PFSK-1 (cell line): ENCODE results near the gene TJAP1.

ENCODE experiments used
- FOXP2 ChIP-seq: optimal IDR thresholded peaks from 2 replicates; pipeline ENCODE3; 2011; ENCODE audit warnings: borderline replicate concordance, control low read depth, inconsistent platforms; ENCODE audit not compliant: insufficient read depth; ENCODE audit errors: extremely low read length, extremely low read depth
- POLR2AphosphoS5 ChIP-seq: IDR thresholded peaks from 2 replicates; pipeline ENCODE4 v1.6.1; 2012; ENCODE audit warnings: low read depth, mild to moderate bottlenecking, control low read depth, low read length, moderate library complexity
- SIN3A ChIP-seq: IDR thresholded peaks from 2 replicates; pipeline ENCODE4 v1.6.1; 2012; ENCODE audit warnings: mild to moderate bottlenecking, low read length, moderate library complexity, borderline replicate concordance; ENCODE audit not compliant: insufficient read depth
- TAF1 ChIP-seq: IDR thresholded peaks from 2 replicates; pipeline ENCODE4 v1.6.1; 2012; ENCODE audit warnings: low read length, control low read depth, borderline replicate concordance; ENCODE audit not compliant: insufficient read depth
- TF ChIP-seq, protein P1 (sequence below), 2 experiments: IDR thresholded peaks; 2 replicates each; pipeline versions ENCODE4 v1.6.1 to v1.8.0; 2011 to 2012; ENCODE audit warnings: low read depth in 2 of 2, low read length in 2 of 2, control low read depth in 1 of 2, inconsistent platforms in 1 of 2, mild to moderate bottlenecking in 1 of 2, moderate library complexity in 1 of 2; ENCODE audit not compliant: insufficient read depth in 1 of 2

TJAP1 gene

DNA sequence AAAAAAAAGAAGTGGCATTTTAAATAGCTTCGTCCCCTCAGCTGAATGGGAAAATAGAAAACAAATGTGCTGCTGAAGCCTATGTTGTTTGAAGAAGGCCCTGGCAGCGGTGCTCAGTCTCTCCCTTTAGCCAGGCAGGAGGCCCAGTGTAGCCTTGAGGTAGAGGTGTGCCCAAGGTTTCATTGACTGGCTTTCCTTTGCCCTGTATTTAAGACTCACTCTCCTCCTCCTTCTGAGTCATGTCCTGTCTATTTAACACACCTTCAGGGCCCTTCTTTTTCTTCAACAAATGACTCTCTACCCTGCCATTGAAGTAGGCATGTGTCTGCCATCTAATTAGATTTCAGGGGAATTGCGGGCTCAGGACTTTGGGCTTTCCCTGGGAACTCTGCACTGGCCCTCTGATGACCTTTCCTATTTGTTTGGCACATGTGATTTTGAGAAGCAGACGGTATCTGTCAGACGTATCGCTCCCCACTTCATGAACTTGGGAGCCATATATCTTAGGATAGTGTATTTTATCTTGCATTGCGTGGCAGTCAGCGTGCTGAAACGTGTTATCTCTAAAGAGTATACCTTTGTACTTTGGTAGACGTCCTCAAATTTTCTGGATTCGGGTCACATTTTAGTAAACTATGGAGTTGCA, 4.3 kb downstream of the TJAP1 start:
- no peak for TF ChIP-seq TAF1
- no peak for TF ChIP-seq FOXP2
- no peak for TF ChIP-seq POLR2AphosphoS5
- TF ChIP-seq SIN3A = no peak
- TF ChIP-seq, protein P1, sequence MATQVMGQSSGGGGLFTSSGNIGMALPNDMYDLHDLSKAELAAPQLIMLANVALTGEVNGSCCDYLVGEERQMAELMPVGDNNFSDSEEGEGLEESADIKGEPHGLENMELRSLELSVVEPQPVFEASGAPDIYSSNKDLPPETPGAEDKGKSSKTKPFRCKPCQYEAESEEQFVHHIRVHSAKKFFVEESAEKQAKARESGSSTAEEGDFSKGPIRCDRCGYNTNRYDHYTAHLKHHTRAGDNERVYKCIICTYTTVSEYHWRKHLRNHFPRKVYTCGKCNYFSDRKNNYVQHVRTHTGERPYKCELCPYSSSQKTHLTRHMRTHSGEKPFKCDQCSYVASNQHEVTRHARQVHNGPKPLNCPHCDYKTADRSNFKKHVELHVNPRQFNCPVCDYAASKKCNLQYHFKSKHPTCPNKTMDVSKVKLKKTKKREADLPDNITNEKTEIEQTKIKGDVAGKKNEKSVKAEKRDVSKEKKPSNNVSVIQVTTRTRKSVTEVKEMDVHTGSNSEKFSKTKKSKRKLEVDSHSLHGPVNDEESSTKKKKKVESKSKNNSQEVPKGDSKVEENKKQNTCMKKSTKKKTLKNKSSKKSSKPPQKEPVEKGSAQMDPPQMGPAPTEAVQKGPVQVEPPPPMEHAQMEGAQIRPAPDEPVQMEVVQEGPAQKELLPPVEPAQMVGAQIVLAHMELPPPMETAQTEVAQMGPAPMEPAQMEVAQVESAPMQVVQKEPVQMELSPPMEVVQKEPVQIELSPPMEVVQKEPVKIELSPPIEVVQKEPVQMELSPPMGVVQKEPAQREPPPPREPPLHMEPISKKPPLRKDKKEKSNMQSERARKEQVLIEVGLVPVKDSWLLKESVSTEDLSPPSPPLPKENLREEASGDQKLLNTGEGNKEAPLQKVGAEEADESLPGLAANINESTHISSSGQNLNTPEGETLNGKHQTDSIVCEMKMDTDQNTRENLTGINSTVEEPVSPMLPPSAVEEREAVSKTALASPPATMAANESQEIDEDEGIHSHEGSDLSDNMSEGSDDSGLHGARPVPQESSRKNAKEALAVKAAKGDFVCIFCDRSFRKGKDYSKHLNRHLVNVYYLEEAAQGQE (IDR thresholded peaks at IDR 0.05; ENCODE audit: insufficient read depth in 1 of 2, low read depth in 2 of 2, low read length in 2 of 2) = no peak

DNA sequence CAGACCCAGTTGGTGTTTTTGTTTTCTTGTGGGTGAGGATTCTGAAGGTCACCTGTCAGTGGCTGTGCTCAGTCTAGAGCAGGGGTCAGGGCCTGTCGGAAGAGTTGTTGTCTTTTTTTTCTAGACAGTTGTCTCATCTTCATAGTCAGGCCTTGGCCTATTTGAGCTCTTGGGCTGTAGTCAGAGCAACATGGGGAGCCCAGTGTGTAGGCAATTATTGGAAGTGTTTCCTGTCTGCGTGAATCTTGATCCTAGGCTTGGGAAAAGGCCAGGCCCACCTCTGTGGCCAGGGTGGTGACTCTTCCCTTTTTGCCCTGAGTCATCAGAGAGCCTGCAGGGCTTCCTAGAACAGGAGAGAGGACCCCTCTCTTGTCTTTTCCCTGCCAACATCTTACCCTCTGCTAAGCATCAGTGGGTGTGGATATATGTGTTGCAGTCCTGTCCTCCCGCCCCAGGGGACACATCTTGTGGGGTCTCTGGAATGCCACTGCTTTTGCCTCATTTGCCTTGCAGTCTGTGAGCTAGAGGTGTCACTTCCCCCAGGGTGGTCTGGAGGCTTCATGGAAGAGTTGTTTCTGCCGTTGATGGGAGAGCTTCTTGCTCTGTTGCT, 11.4 kb downstream of the TJAP1 start:
- TF ChIP-seq SIN3A = no peak
- no peak for TF ChIP-seq POLR2AphosphoS5
- no peak for TF ChIP-seq FOXP2
- TF ChIP-seq TAF1 = no peak
- TF ChIP-seq, protein P1 (IDR thresholded peaks at IDR 0.05; ENCODE audit: insufficient read depth in 1 of 2, low read depth in 2 of 2, low read length in 2 of 2) = no peak

DNA sequence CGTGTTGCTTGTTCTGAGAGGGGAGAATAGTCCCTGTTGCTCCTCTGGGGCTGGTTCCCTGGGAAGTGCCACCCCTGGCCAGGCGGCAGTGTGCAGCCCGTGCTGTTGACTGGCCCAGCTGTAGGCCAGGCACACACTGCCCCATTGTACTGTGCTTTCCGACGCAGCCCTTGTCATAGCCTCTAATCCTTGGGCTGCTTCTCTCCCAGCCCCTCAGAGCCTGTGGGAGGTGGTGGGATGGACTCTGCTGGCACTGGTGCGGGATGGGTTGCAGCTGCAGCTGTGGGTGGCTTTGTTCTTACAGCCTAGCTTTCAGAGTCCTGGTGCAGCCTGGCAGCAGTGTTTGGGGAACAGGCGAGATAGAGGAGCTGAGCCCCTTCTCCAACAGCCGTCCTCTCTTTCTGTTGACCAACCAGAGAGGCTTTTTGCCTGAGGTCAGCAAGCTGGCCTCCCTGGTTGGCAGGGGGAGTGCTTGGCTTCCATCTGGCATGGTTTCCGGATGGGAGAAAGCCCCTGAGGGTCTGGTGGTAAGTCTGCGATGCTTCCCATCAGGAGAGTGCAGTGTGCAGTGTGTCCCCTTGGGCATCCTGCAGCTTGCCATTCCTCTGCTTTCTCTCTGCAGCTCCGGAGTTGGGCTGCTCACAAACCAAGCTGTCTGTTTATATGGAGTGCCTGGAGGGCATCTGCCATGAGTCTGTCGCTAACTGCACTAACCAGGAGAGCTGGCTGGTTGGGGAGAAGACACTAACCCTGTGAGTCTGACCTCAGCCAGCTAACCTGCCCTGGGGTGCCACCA, 12.1 kb downstream of the TJAP1 start:
- no peak for TF ChIP-seq SIN3A
- TF ChIP-seq TAF1 = no peak
- TF ChIP-seq POLR2AphosphoS5 = no peak
- TF ChIP-seq, protein P1 (IDR thresholded peaks at IDR 0.05; ENCODE audit: insufficient read depth in 1 of 2, low read depth in 2 of 2, low read length in 2 of 2) = no peak
- no peak for TF ChIP-seq FOXP2

DNA sequence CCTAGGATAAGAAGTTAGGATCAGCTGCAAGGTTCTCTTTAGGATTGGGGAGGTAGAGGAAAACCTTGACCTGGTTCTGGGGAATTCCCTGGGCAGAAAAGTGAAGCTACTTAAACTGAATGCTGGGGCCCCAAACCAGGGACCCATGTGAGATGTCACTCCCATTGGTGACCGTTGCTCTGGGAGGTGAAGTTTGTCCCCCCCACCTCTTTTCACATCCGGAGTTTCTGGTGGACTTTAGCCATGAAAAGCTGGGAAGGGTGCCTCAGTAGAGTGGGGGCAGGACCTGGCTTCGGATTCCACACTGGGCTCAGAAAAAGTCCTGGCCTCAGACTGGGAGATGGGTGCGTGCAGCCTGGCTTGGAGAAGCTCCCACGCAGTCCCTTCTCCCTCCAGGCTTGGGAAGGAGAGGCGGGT, 13.2 kb downstream of the TJAP1 start:
- no peak for TF ChIP-seq FOXP2
- TF ChIP-seq SIN3A = no peak
- no peak for TF ChIP-seq TAF1
- TF ChIP-seq, protein P1 (IDR thresholded peaks at IDR 0.05; ENCODE audit: insufficient read depth in 1 of 2, low read depth in 2 of 2, low read length in 2 of 2) = no peak
- TF ChIP-seq POLR2AphosphoS5 = no peak
